ENCODE results near the gene NEK8. TPM values are rescaled to one million over a fixed set of nuclear protein-coding genes. Genes with fewer than 3 reads are reported as not detected.

Gene NEK8
- total and polyA plus RNA-seq, 9 of the 15 experiments (the other 6 are each of a cell fraction or from before 2014, with no cell fraction given) = 0.98 to 16.6 (median 4.6) TPM

GRCh38 chr17:28741358-28742349 lies 13.1 kb downstream of the NEK8 start (continued):
- TF ChIP-seq ZNF197 (CRISPR knock-in tag; IDR thresholded peaks at IDR 0.05; ENCODE audit: low read depth) (peak; percentile 45; the same call in 1 of the 2 replicates), SFPQ (IDR thresholded peaks at IDR 0.05; ENCODE audit: low read depth, low read length) (no peak), ZNF311 (CRISPR knock-in tag; IDR thresholded peaks at IDR 0.05) (no peak), ETS2 (tag; IDR thresholded peaks at IDR 0.05; ENCODE audit: borderline replicate concordance, poor library complexity, severe bottlenecking) (no peak), ZHX1 (conservative IDR thresholded peaks at IDR 0.05; ENCODE audit: low read length) (no peak), TFAM (CRISPR knock-in tag; conservative IDR thresholded peaks at IDR 0.05) (no peak), ZFP1 (CRISPR knock-in tag; IDR thresholded peaks at IDR 0.05) (no peak), KLF10 (CRISPR knock-in tag; IDR thresholded peaks at IDR 0.05) (no peak), HDAC6 (IDR thresholded peaks at IDR 0.05; ENCODE audit: low read depth, low read length) (no peak), FOXJ3 (CRISPR knock-in tag; IDR thresholded peaks at IDR 0.05) (no peak), EGR1 (conservative IDR thresholded peaks at IDR 0.05) (no peak), MAX (CRISPR knock-in tag; IDR thresholded peaks at IDR 0.05) (peak; percentile 94), HNRNPH1 (optimal IDR thresholded peaks at IDR 0.05; ENCODE audit: low read depth, low read length) (no peak), FOXM1 (IDR thresholded peaks at IDR 0.05; ENCODE audit: low read depth) (no peak), FOXM1 (CRISPR knock-in tag; IDR thresholded peaks at IDR 0.05; ENCODE audit: low read depth) (0 out of 2 replicates have a peak, but pooled peaks have one; percentile 23), ZNF766 (CRISPR knock-in tag; conservative IDR thresholded peaks at IDR 0.05) (peak; percentile 89), BRD4 (IDR thresholded peaks at IDR 0.05) (no peak), RFX5 (IDR thresholded peaks at IDR 0.05; ENCODE audit: low read depth, low read length) (no peak), SMAD3 (CRISPR knock-in tag; conservative IDR thresholded peaks at IDR 0.05) (no peak), ZNF589 (CRISPR knock-in tag; IDR thresholded peaks at IDR 0.05; ENCODE audit: low read depth) (peak; percentile 37; the same call in 1 of the 2 replicates), CC2D1A (IDR thresholded peaks at IDR 0.05) (no peak), ARID3B (CRISPR knock-in tag; IDR thresholded peaks at IDR 0.05; ENCODE audit: borderline replicate concordance) (no peak)

Data from K562 (cell line).